Retinal pigment epithelial cell (primary cell): ENCODE results near the gene FOXK1.

ENCODE experiments used
- DNase-seq: peaks from one replicate; pipeline ENCODE4 v3.0.0-alpha.2; 2010; ENCODE audit warnings: low read depth
- H3K4me3 ChIP-seq: 2 replicates; pipeline ENCODE4 v1.5.1; 2011; ENCODE audit warnings: mild to moderate bottlenecking, low read length, control low read depth, moderate library complexity
- TF ChIP-seq, protein P1 (sequence below): conservative IDR thresholded peaks from 2 replicates; pipeline ENCODE4 v1.5.1; 2011; ENCODE audit warnings: low read depth, low read length, control low read depth, inconsistent platforms

FOXK1 gene

DNA sequence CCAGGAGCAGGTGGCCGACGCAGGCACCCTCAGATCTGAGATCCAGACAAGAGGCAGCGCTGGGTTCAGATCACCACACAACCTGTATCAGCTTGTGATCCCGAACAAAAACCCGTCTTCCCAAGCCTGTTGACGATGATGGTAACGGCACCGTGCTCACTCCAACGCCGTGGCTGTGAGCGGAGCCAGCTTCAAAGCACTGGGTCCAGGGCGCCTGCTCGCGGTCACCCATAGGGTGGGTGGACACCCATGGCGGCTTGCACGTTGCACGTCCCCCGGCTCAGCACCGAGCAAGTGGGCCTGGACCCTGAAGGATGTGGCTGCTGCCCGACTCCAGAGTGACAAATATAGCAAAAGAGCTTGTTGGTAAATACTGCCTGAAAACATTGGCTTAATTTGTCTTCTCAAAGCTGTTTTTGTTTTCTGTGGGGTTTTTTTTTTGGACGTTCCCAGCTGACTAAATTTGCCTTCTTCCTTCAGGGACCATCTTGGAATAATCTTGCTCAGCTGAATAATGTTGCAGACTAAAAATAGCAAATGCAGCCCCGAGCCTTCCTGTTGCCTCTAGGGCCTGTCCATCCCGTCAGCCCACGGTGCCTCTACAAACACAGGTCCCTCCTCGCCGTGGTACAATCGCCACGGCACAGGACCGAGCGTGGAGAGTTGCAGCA, 41.0 kb downstream of the FOXK1 start:
- no peak overlapping the region for H3K4me3 ChIP-seq
- DNase-seq, result no peak
- TF ChIP-seq, protein P1, sequence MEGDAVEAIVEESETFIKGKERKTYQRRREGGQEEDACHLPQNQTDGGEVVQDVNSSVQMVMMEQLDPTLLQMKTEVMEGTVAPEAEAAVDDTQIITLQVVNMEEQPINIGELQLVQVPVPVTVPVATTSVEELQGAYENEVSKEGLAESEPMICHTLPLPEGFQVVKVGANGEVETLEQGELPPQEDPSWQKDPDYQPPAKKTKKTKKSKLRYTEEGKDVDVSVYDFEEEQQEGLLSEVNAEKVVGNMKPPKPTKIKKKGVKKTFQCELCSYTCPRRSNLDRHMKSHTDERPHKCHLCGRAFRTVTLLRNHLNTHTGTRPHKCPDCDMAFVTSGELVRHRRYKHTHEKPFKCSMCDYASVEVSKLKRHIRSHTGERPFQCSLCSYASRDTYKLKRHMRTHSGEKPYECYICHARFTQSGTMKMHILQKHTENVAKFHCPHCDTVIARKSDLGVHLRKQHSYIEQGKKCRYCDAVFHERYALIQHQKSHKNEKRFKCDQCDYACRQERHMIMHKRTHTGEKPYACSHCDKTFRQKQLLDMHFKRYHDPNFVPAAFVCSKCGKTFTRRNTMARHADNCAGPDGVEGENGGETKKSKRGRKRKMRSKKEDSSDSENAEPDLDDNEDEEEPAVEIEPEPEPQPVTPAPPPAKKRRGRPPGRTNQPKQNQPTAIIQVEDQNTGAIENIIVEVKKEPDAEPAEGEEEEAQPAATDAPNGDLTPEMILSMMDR, result no peak

DNA sequence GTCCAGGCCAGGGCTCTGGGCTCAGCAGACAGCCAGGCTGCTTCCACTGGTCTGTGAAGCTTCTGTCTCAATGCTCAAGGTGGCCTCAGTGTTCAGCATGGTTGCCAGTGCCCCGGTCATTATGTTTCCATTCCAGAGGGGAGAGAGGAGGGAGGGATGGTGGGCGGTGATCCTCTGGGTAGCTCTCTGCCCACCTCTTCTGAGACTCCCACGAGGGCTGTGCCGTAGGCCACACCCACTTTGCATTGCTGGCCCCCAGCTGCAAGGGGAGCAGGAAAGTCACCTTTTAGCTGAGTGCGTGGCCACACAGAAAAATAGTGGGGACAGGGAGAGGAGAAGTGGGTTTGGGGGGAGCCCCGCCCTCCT, 42.5 kb downstream of the FOXK1 start:
- H3K4me3 ChIP-seq, result peak overlapping the region; percentile 26
- TF ChIP-seq, protein P1, result no peak
- DNase-seq, result no peak

DNA sequence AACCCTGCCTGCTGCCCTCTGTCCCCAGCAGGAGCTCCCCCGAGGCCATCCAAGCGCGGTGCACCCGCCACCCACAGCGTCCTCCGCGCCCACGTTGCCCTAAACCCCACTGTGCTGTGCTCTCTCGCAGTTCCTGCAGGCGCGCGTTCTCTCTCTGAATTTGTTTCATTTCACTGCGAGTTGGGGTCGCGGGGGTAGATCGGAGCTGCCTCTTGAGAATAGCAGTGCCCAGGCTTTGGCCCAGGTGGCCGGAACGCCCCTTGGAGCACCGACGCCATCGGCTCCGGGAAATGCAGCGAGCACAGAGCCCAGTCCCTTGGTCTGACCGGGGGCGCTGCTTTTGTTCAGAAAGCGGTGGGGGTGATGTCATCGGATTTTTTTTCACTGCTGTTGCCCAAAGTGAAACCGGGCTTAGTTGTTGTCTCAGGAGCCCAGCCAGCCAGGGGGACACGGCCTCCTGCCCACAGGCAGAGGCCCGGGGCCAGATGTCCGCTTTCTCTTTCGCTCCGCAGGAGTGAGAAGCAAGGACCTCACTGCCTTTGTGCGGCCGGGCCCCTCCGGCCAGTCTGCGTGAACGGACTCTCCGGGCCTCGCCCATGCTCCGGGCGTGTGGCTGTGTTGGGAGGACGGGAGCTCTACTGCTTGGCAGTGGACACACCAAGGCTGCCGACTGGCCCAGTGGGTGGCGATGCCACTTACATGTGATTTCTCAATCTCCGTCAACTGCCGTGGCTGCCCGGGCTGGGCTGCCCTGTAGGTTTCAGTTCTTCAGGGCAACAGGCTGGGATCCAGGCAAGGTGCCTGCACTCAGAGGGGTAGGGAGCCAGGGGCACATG, 43.1 kb downstream of the FOXK1 start:
- DNase-seq, result no peak
- TF ChIP-seq, protein P1, result no peak
- peak overlapping the region; percentile 26 for H3K4me3 ChIP-seq

DNA sequence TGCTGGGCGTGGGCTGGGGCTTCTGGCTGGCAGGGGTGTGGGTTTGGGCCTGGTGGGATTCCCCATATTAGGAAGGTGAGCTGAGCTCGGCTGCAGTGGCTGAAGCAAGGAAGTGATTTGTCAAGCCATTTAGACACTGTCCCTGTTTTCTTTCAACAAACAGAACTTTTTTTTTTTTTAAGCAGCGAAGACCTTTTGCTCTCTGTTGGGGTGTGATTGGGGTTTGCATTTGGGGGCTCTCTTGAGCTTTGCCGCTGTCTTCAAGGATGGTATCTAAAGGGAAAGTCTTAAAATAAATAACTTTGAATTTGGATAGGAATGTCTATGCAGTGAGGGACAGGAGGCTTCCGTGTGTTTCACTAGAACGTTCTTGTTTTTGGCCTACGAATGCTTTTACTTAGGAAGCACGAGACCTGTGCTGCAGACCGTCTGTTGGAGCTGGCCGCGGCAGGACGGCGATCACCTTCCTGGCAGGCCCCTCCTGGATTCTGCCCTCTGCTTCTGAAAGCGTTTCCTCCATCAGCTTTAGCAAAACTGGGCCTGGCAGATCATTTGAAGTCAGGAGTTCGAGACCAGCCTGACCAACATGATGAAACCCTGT, 43.9 kb downstream of the FOXK1 start:
- H3K4me3 ChIP-seq, result no peak overlapping the region
- DNase-seq, result no peak
- TF ChIP-seq, protein P1, result no peak

DNA sequence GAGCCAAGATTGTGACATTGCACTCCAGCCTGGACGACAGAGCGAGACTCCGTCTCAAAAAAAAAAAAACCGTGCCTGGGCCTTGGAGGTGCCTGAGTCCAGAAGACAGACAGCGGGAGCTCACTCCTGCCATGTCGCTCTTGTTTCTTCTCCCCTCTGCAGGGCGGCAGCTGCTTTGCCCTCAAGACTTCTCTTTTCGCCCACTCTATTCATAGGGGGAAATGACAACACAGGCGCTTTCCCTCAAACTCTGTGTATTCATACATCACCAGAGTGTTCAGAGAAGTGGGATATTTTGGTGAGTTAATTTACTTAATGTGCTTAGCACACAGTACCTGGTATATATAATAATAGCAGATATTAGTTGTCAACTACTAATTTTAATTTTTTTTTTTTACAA, 44.5 kb downstream of the FOXK1 start:
- no peak overlapping the region for H3K4me3 ChIP-seq
- TF ChIP-seq, protein P1, result no peak
- no peak for DNase-seq

DNA sequence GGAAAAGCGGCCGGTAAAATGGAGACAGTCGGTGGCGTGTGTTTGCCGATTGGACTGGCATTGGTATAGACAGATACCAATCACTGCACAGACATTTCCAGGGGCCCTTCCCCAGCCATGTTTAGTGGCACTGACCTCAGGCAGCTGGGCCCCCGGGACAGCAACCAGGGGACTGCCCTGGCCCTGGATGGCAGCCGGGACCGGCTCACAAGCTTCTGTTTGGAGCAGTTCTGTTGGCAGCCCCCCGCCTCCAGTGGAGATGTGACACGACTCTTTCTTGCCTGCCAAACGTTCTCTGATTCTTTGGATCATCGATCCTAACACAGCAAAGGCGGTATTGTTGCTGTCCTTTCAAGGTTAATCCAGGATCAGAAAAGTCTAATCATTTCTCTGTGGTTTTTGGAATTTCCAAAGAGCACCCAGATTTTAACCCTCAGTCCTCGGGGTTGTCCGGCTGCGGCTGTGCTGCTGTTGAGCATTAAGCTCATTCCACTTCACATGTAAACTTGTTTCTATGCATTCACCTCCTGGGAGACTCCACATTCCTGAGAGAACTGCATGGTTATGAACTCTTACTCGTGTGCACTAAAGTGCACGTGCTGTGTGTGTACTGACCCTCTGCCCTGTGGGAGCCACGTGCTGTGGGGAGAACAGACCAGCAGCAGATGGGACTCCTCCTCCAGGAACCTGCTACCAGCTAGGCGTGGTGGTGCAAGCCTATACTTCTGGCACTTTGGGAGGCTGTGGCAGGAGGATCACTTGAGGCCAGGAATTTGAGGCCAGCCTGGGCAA, 46.0 kb downstream of the FOXK1 start:
- DNase-seq, result peak; percentile 83
- TF ChIP-seq, protein P1, result no peak
- H3K4me3 ChIP-seq, result no peak overlapping the region
